Transverse colon (tissue), 4 donors: ENCODE measurements around the gene ALDH8A1. TPM values are rescaled to one million over a fixed set of nuclear protein-coding genes. Genes with fewer than 3 reads are reported as not detected.

Experiments used
- DNase-seq: peaks from one replicate; pipeline ENCODE4 v3.0.0-alpha.2; 2019
- H3K27ac ChIP-seq, 4 donors: fragments of 200-600 bp; sonication (generic); 2 replicates each; pipeline ENCODE4 v1.5.1; 2016 to 2018; ENCODE audit warnings: inconsistent platforms in 4 of 4
- H3K27me3 ChIP-seq: fragments of 200-600 bp; sonication (generic); 2 replicates; pipeline ENCODE4 v1.5.1; 2017; ENCODE audit warnings: inconsistent platforms
- H3K36me3 ChIP-seq, 4 donors: fragments of 200-600 bp; sonication (generic); 2 replicates each; pipeline ENCODE4 v1.5.1; 2017 to 2019; ENCODE audit warnings: inconsistent platforms in 4 of 4
- H3K4me1 ChIP-seq, 4 donors: fragments of 200-600 bp; sonication (generic); 2 replicates each; pipeline ENCODE4 v1.5.1; 2017 to 2020; ENCODE audit warnings: inconsistent platforms in 4 of 4
- H3K4me3 ChIP-seq, 4 donors: fragments of 200-600 bp; sonication (generic); 1 replicate in 1 of 4; 2 replicates in 3 of 4; pipeline versions ENCODE4 v1.5.1 to v1.6.1; 2017 to 2019; ENCODE audit warnings: inconsistent platforms in 4 of 4
- H3K9me3 ChIP-seq, 2 donors: fragments of 200-600 bp; sonication (generic); 2 replicates each; pipeline ENCODE4 v1.5.1; 2017 to 2019; ENCODE audit warnings: inconsistent platforms in 2 of 2
- CTCF ChIP-seq, 5 experiments: fragments of 200-600 bp in 3 of 5; fragments of 450-650 bp in 2 of 5; sonication (generic) in 3 of 5; IDR thresholded peaks; 1 replicate in 2 of 5; 2 replicates in 3 of 5; pipeline ENCODE4 v1.5.1; 2016 to 2017; ENCODE audit warnings: antibody characterized with exemption in 5 of 5, inconsistent platforms in 3 of 5, mild to moderate bottlenecking in 2 of 5, moderate library complexity in 1 of 5
- EP300 ChIP-seq: sonication (generic); formaldehyde crosslinking; IDR thresholded peaks from one replicate; pipeline ENCODE4 v1.6.1; 2017; ENCODE audit warnings: antibody characterized with exemption, low read depth
- POLR2A ChIP-seq: fragments of 450-650 bp; IDR thresholded peaks from one replicate; pipeline ENCODE4 v1.6.1; 2016; ENCODE audit warnings: antibody characterized with exemption, mild to moderate bottlenecking, moderate library complexity
- POLR2AphosphoS5 ChIP-seq, 3 donors: sonication (generic); formaldehyde crosslinking; IDR thresholded peaks; one replicate each; pipeline ENCODE4 v1.6.1; 2016; ENCODE audit warnings: antibody characterized with exemption in 3 of 3
- WGBS, 2 donors: methylation state at CpG; one replicate each; pipeline ENCODE4 v1.1.5; 2018; ENCODE audit warnings: low coverage in 1 of 2; 5-methylcytosine and 5-hydroxymethylcytosine counted together
- in situ Hi-C, 4 donors: fragments of 200-750 bp; cut with MboI; loops; one replicate each; pipeline versions ENCODE4 v1.15.0 to v1.15.1; 2017; ENCODE audit warnings: low sequenced_read_pairs in 3 of 4, low pct_ligation_motif_present in 1 of 4, low pct_unique_long_range_greater_than_20kb in 1 of 4
- intact Hi-C: fragments of 100-400 bp; cut with DNase I; formaldehyde crosslinking; loops from one replicate; pipeline ENCODE4 v1.15.1; 2023; ENCODE audit warnings: low total_unique reads
- total RNA-seq, 4 donors: library from RNA; depleted of rRNA; stranded (reverse); fragments of >200 nt; gene quantifications; one replicate each; pipeline ENCODE4 v1.1.0, GENCODE V29; 2016

ALDH8A1 gene
- total RNA-seq, 4 donors from 2014 or later = 1.1 to 2.9 (median 2.5) TPM; not detected in 1

DNA sequence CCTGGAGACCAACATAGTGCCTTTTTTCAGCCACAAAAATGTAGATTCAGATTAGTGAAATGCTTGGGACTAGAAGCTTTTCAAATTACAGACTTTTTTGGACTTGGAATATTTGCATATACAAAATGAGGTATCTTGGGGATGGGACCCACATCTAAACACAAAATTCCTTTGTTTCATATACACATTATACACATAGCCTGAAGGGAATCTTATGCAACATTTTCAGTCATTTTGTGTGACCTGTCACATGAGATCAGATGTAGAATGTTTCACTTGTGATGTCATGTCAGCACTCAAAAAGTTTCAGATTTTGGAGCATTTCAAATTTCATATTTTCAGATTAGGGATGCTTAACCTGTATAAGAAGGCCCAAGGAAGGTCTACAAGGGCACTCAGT, 44.5 kb upstream of the ALDH8A1 start:
- Histone ChIP-seq H3K9me3 (no peaks in the 10 kb centered on the region), H3K36me3 (peaks cover 0 to 12% (median 4%) of the 10 kb centered on the region in 4 donors), H3K4me3 (no peak overlapping the region), H3K27me3 (no peaks in the 10 kb centered on the region), H3K4me1 (peaks cover 0 to 8% (median 3%) of the 10 kb centered on the region in 4 donors), H3K27ac (no peak overlapping the region)
- in situ Hi-C loops = no loop called here
- DNase-seq = no peak
- intact Hi-C loops = loop anchor here (5.0 kb wide), 1 partner anchor 978 kb away; no protein-coding TSS in a partner anchor
- TF ChIP-seq POLR2A = no peak
- no peak for TF ChIP-seq CTCF (IDR thresholded peaks at IDR 0.05)
- TF ChIP-seq POLR2AphosphoS5 (IDR thresholded peaks at IDR 0.05) = no peak
- TF ChIP-seq EP300 = no peak

- intact Hi-C loops = loop anchor here (5.0 kb wide), 1 partner anchor 980 kb away; no protein-coding TSS in a partner anchor
- Histone ChIP-seq H3K36me3 (peaks cover 0 to 17% (median 1%) of the 10 kb centered on the region in 4 donors), H3K27me3 (no peaks in the 10 kb centered on the region), H3K4me1 (peaks cover 0 to 8% (median 3%) of the 10 kb centered on the region in 4 donors), H3K9me3 (no peaks in the 10 kb centered on the region), H3K4me3 (no peak overlapping the region), H3K27ac (no peak overlapping the region)
- TF ChIP-seq POLR2AphosphoS5 (IDR thresholded peaks at IDR 0.05) = no peak
- no peak for TF ChIP-seq CTCF (IDR thresholded peaks at IDR 0.05)
- TF ChIP-seq EP300 = no peak
- TF ChIP-seq POLR2A = no peak
- 96% methylated on average over 5 to 6 of the region's 6 CpGs for whole genome bisulfite sequencing, 2 donors
- no peak for DNase-seq
- in situ Hi-C loops = no loop called here
Measured at GRCh38 chr6:134992155-134992554, 42.3 kb upstream of the ALDH8A1 start.

- no peaks in the 10 kb centered on the region for H3K27me3 ChIP-seq
- 92 to 96% methylated on average over 3 of the region's 3 CpGs for WGBS, 2 donors
- H3K4me1 ChIP-seq = no peaks in the 10 kb centered on the region
- in situ Hi-C loops (no loop called here), intact Hi-C loops (loop anchor here (5.0 kb wide), 1 partner anchor 982 kb away; no protein-coding TSS in a partner anchor)
- H3K36me3 ChIP-seq = peaks cover 0 to 18% (median 0%) of the 10 kb centered on the region in 4 donors
- no peak for TF ChIP-seq POLR2A
- no peak for TF ChIP-seq POLR2AphosphoS5 (IDR thresholded peaks at IDR 0.05)
- TF ChIP-seq EP300 = no peak
- TF ChIP-seq CTCF (IDR thresholded peaks at IDR 0.05) = no peak
- H3K9me3 ChIP-seq = no peaks in the 10 kb centered on the region
- H3K27ac ChIP-seq = no peak overlapping the region
- no peak for DNase-seq
- no peak overlapping the region for H3K4me3 ChIP-seq
Measured at GRCh38 chr6:134990262-134990661, 40.4 kb upstream of the ALDH8A1 start.

- WGBS, 2 donors = 28 to 44% methylated on average over 1 of the region's 1 CpG
- Histone ChIP-seq H3K27ac (no peak overlapping the region), H3K4me1 (no peaks in the 10 kb centered on the region), H3K36me3 (peaks cover 0 to 30% (median 11%) of the 10 kb centered on the region in 4 donors), H3K4me3 (no peak overlapping the region), H3K27me3 (no peaks in the 10 kb centered on the region), H3K9me3 (no peaks in the 10 kb centered on the region)
- intact Hi-C loops = no loop called here
- in situ Hi-C loops = no loop called here
- TF ChIP-seq CTCF (IDR thresholded peaks at IDR 0.05) (no peak), POLR2AphosphoS5 (IDR thresholded peaks at IDR 0.05) (no peak), POLR2A (no peak), EP300 (no peak)
- no peak for DNase-seq
Measured at GRCh38 chr6:134984821-134985220, 34.9 kb upstream of the ALDH8A1 start.
